ENCODE measurements around the gene DLX2. TPM values are rescaled to one million over a fixed set of nuclear protein-coding genes. Genes with fewer than 3 reads are reported as not detected.

Gene DLX2
- total RNA-seq, 4 donors from 2014 or later, result not detected

DNA sequence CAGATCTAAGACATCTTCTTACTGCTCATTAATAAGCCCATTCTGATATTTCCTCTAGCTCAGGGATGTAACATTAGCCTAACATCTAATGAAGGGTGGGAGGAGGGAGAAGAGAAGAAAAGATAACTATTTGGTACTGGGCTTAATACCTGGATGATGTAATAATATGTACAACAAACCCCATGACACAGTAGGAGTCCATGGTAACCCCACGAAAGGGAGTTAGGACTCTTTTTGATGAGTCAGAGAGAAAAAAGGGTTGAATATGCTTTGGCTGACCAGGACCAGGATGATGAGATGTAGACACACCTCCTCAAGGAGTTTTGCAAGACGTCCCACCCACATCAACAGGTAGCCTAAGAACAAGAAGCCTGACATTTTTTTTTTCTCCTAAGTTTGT is 34.4 kb upstream of the DLX2 start:
- Histone ChIP-seq H3K27ac (replicated peaks in 1 of 4) (no peak overlapping the region), H3K36me3 (no peaks in the 10 kb centered on the region), H3K4me3 (no peak overlapping the region), H3K4me1 (no peaks in the 10 kb centered on the region), H3K27me3 (no peaks in the 10 kb centered on the region), H3K9me3 (peaks cover 0 to 6% (median 0%) of the 10 kb centered on the region in 4 donors)
- 64% methylated on average over 2 of the region's 2 CpGs for WGBS
- DNase-seq (ENCODE audit: extremely low spot score), result no peak
- intact Hi-C loops (cut with DNase I), result no loop called here
- TF ChIP-seq EP300 (IDR thresholded peaks at IDR 0.05) (no peak), POLR2AphosphoS5 (IDR thresholded peaks at IDR 0.05) (no peak), POLR2A (IDR thresholded peaks at IDR 0.05; ENCODE audit: low read depth) (no peak)
- TF ChIP-seq, protein P1, sequence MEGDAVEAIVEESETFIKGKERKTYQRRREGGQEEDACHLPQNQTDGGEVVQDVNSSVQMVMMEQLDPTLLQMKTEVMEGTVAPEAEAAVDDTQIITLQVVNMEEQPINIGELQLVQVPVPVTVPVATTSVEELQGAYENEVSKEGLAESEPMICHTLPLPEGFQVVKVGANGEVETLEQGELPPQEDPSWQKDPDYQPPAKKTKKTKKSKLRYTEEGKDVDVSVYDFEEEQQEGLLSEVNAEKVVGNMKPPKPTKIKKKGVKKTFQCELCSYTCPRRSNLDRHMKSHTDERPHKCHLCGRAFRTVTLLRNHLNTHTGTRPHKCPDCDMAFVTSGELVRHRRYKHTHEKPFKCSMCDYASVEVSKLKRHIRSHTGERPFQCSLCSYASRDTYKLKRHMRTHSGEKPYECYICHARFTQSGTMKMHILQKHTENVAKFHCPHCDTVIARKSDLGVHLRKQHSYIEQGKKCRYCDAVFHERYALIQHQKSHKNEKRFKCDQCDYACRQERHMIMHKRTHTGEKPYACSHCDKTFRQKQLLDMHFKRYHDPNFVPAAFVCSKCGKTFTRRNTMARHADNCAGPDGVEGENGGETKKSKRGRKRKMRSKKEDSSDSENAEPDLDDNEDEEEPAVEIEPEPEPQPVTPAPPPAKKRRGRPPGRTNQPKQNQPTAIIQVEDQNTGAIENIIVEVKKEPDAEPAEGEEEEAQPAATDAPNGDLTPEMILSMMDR (IDR thresholded peaks at IDR 0.05), result no peak

DNA sequence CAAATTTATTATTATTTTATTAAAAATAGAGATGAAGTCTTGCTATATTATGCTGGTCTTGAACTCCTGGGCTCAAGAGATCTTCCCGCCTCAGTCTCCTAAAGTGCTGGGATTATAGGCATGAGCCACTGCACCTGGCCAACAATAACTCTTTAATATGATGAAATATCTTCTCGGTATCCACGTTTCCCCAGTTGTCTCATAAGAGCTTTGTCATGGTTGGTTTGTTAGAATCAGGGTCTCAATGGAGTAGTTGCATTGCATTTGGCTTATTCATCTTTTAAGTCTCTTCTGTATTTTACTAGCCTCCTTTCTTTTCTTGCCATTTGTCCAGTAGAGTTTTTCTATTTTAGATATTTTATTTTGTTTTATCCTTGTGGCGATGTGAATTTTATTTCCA is 32.7 kb upstream of the DLX2 start:
- 84% methylated on average over 4 of the region's 4 CpGs for WGBS
- intact Hi-C loops (cut with DNase I), result no loop called here
- H3K4me3 ChIP-seq, result no peak overlapping the region
- H3K27me3 ChIP-seq, result no peaks in the 10 kb centered on the region
- H3K9me3 ChIP-seq, result peaks cover 0 to 6% (median 0%) of the 10 kb centered on the region in 4 donors
- TF ChIP-seq POLR2A (IDR thresholded peaks at IDR 0.05; ENCODE audit: low read depth) (no peak), EP300 (IDR thresholded peaks at IDR 0.05) (no peak), POLR2AphosphoS5 (IDR thresholded peaks at IDR 0.05) (no peak)
- TF ChIP-seq, protein P1 (IDR thresholded peaks at IDR 0.05), result no peak
- DNase-seq (ENCODE audit: extremely low spot score), result no peak
- no peak overlapping the region for H3K27ac ChIP-seq (replicated peaks in 1 of 4)
- no peaks in the 10 kb centered on the region for H3K4me1 ChIP-seq
- H3K36me3 ChIP-seq, result no peaks in the 10 kb centered on the region

GRCh38 chr2:172134270-172134669 is 31.6 kb upstream of the DLX2 start:
- Histone ChIP-seq H3K27ac (replicated peaks in 1 of 4) (no peak overlapping the region), H3K4me1 (no peaks in the 10 kb centered on the region), H3K27me3 (no peaks in the 10 kb centered on the region), H3K4me3 (no peak overlapping the region), H3K36me3 (no peaks in the 10 kb centered on the region), H3K9me3 (no peaks in the 10 kb centered on the region)
- TF ChIP-seq EP300 (IDR thresholded peaks at IDR 0.05), result no peak
- TF ChIP-seq POLR2AphosphoS5 (IDR thresholded peaks at IDR 0.05), result no peak
- TF ChIP-seq, protein P1 (IDR thresholded peaks at IDR 0.05), result no peak
- TF ChIP-seq POLR2A (IDR thresholded peaks at IDR 0.05; ENCODE audit: low read depth), result no peak
- WGBS, result 67% methylated on average over 3 of the region's 3 CpGs
- intact Hi-C loops (cut with DNase I), result no loop called here
- DNase-seq (ENCODE audit: extremely low spot score), result no peak

DNA sequence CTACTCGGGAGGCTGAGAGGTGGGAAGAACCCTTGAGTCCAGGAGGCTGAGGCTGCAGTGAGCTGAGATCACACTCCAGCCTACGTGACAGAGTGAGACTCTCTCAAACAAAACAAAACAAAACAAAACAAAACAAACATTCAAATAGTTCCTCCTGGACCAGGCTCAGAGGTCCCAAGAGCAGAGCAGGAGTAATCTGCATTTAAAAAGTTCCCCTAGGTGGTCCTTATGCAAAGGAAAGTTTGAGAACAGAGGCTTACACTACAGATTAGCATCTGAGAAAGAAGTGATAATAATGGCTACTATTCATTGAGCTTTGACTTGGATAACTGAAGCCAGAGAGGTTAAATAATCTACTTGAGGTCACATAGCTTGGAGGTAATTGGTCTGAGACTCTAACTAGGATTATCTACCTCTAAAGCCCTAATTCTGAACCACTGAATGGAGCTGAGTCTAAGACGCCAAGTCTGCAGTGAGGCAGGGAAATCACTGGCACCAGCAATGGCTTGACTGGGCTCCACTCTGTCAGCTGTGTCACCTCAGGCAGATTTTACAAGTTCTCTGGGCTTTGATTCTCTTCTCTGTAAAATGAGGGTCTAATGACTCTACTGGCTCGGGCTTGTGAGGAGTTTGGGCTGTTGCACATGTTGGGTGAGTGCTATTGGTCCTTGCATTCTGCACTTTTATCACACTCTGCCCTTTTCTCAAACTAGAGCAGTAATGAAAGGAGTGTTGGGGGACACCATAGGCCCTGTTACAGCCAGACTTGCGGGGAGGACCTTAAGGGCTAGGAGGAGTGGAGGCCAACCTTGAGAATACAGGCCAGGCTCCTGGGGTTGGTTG is 29.2 kb upstream of the DLX2 start:
- H3K4me1 ChIP-seq, result no peaks in the 10 kb centered on the region
- H3K4me3 ChIP-seq, result no peak overlapping the region
- no peak for TF ChIP-seq POLR2A (IDR thresholded peaks at IDR 0.05; ENCODE audit: low read depth)
- no peak for TF ChIP-seq EP300 (IDR thresholded peaks at IDR 0.05)
- TF ChIP-seq, protein P1 (IDR thresholded peaks at IDR 0.05), result no peak
- no peak for TF ChIP-seq POLR2AphosphoS5 (IDR thresholded peaks at IDR 0.05)
- DNase-seq (ENCODE audit: extremely low spot score), result no peak
- no peak overlapping the region for H3K27ac ChIP-seq (replicated peaks in 1 of 4)
- no peaks in the 10 kb centered on the region for H3K9me3 ChIP-seq
- intact Hi-C loops (cut with DNase I), result no loop called here
- H3K36me3 ChIP-seq, result no peaks in the 10 kb centered on the region
- WGBS, result 86% methylated on average over 5 of the region's 5 CpGs
- H3K27me3 ChIP-seq, result no peaks in the 10 kb centered on the region
